ENCODE results near the gene SUFU. TPM values are rescaled to one million over a fixed set of nuclear protein-coding genes. Genes with fewer than 3 reads are reported as not detected.
A peak's percentile ranks its signal among the peaks of the same experiment; 100 is the strongest.

The SUFU gene
- total and polyA plus RNA-seq, 2 donors (not counting 1 experiment from before 2014, with no cell fraction given) = 4.8 to 13.3 TPM

DNA sequence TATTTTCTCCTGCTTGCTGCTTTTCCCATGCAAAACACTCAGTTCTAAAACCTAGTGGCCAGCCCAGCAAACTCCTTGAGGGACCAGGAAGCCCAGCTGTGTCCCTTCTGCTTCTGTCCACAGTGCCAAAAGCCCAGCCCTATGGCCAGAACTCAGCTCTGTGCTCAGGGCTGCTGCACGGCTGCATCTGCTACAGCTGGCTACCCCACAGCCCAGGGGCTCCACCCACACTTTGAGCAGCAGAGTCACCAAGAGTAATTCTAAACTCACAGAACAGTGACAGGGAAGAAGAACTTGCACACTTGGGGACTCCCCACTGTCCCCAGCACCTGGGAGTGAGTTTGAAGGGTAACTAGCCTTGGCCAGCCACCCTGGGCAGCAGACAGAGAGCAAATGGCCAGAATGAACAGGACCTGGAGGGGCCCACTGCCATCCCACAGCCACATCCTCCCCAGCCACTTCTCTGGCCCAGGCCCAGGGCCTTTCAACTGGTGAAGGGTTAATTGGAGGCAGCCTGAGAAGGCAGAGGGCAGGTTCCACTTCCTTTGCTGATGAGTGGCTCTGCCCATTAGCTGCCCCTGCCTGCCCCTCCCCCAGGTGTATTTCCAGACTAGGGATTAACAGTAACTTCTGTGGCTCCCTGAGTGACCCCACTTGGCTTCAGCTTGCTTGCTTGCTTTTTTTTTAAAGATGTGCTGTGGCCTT lies 112.4 kb downstream of the SUFU start:
- H3K27me3 Mint-ChIP-seq = no peaks in the 10 kb centered on the region
- no peak for TF ChIP-seq EZH2 (IDR thresholded peaks at IDR 0.05; ENCODE audit: borderline replicate concordance, insufficient read depth, low read depth, low read length, poor library complexity, severe bottlenecking)
- TF ChIP-seq CTCF (IDR thresholded peaks at IDR 0.05) = no peak
- no peaks in the 10 kb centered on the region for H3K27me3 ChIP-seq (replicated peaks in 1 of 4; ENCODE audit: control extremely low read depth in 1 of 4, control insufficient read depth in 3 of 4, insufficient read depth in 4 of 4, low read length in 3 of 4)
- no peak overlapping the region for H3K4me3 ChIP-seq (ENCODE audit: control extremely low read depth in 1 of 5, extremely low read depth in 1 of 5, insufficient read depth in 1 of 5, low read depth in 2 of 5, low read length in 4 of 5)
- no peak overlapping the region for H3K4me3 Mint-ChIP-seq
- WGBS (ENCODE audit: insufficient coverage) = 0% methylated on average over 1 of the region's 1 CpG
- intact Hi-C loops (cut with micrococcal nuclease) = no loop called here
- no peak overlapping the region for H3K9ac ChIP-seq (ENCODE audit: low read length)
- no peak for DNase-seq
- no peak for ATAC-seq (ENCODE audit: low read depth)
- no peaks in the 10 kb centered on the region for H3K9me3 ChIP-seq (ENCODE audit: control extremely low read depth in 1 of 3, control insufficient read depth in 2 of 3, insufficient read depth in 1 of 3, low read length in 2 of 3)
- H3K79me2 ChIP-seq (ENCODE audit: control insufficient read depth, insufficient read depth, low read length) = no peaks in the 10 kb centered on the region
- H3K27ac Mint-ChIP-seq = peak overlapping the region; percentile 3
- CTCF ChIA-PET = no interaction called here
- H3K4me2 ChIP-seq (replicated peaks; ENCODE audit: low read depth, low read length, poor library complexity, severe bottlenecking) = no peak overlapping the region
- no peaks in the 10 kb centered on the region for H3K9me3 Mint-ChIP-seq (ENCODE audit: insufficient read depth)
- peaks cover 2 to 25% of the 10 kb centered on the region in 2 experiments for H3K36me3 ChIP-seq (replicated peaks in 1 of 2; ENCODE audit: control extremely low read depth in 1 of 2, control insufficient read depth in 1 of 2, extremely low read depth in 1 of 2, insufficient read depth in 2 of 2, low read length in 1 of 2)
- POLR2A ChIA-PET = no interaction called here
- no peak overlapping the region for H3K27ac ChIP-seq (ENCODE audit: low read length in 2 of 2)
- H3K4me1 Mint-ChIP-seq = peaks cover 17% of the 10 kb centered on the region
- H3K4me1 ChIP-seq (ENCODE audit: control insufficient read depth in 2 of 2, insufficient read depth in 2 of 2, low read length in 2 of 2) = peaks cover 0 to 23% of the 10 kb centered on the region in 2 donors
- no peak overlapping the region for H2AFZ ChIP-seq (ENCODE audit: insufficient read depth, low read depth, low read length, poor library complexity, severe bottlenecking)
- no peaks in the 10 kb centered on the region for H4K20me1 ChIP-seq (ENCODE audit: control insufficient read depth, insufficient read depth, low read length, poor library complexity, severe bottlenecking)

DNA sequence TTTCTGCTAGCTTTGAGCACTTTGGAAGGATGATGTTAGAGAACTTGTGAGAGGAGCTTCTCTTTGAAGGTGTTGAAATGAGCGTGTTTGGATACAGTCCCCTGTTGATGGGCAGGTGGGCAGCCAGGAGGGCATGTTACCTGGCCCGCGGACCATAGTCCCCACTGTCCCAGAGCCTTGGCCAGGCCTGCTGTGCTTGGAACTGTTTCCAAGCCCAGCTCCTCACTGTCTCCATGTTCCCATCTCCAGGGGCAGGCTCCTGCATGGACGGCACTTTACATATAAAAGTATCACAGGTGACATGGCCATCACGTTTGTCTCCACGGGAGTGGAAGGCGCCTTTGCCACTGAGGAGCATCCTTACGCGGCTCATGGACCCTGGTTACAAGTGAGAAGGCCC lies 113.3 kb downstream of the SUFU start:
- Mint-ChIP-seq H3K27me3 (no peaks in the 10 kb centered on the region), H3K4me3 (no peak overlapping the region), H3K27ac (peak overlapping the region; percentile 20), H3K9me3 (ENCODE audit: insufficient read depth) (no peaks in the 10 kb centered on the region), H3K4me1 (peaks cover 17% of the 10 kb centered on the region)
- no peaks in the 10 kb centered on the region for H3K27me3 ChIP-seq (replicated peaks in 1 of 4; ENCODE audit: control extremely low read depth in 1 of 4, control insufficient read depth in 3 of 4, insufficient read depth in 4 of 4, low read length in 3 of 4)
- H3K4me1 ChIP-seq (ENCODE audit: control insufficient read depth in 2 of 2, insufficient read depth in 2 of 2, low read length in 2 of 2) = peaks cover 0 to 23% of the 10 kb centered on the region in 2 donors
- no peak for DNase-seq
- H3K79me2 ChIP-seq (ENCODE audit: control insufficient read depth, insufficient read depth, low read length) = no peaks in the 10 kb centered on the region
- ATAC-seq (ENCODE audit: low read depth) = no peak
- intact Hi-C loops (cut with micrococcal nuclease) = no loop called here
- H4K20me1 ChIP-seq (ENCODE audit: control insufficient read depth, insufficient read depth, low read length, poor library complexity, severe bottlenecking) = no peaks in the 10 kb centered on the region
- no peak for TF ChIP-seq EZH2 (IDR thresholded peaks at IDR 0.05; ENCODE audit: borderline replicate concordance, insufficient read depth, low read depth, low read length, poor library complexity, severe bottlenecking)
- no peak for TF ChIP-seq CTCF (IDR thresholded peaks at IDR 0.05)
- H3K36me3 ChIP-seq (replicated peaks in 1 of 2; ENCODE audit: control extremely low read depth in 1 of 2, control insufficient read depth in 1 of 2, extremely low read depth in 1 of 2, insufficient read depth in 2 of 2, low read length in 1 of 2) = peaks cover 2 to 25% of the 10 kb centered on the region in 2 experiments
- H2AFZ ChIP-seq (ENCODE audit: insufficient read depth, low read depth, low read length, poor library complexity, severe bottlenecking) = no peak overlapping the region
- H3K4me2 ChIP-seq (replicated peaks; ENCODE audit: low read depth, low read length, poor library complexity, severe bottlenecking) = no peak overlapping the region
- no peak overlapping the region for H3K9ac ChIP-seq (ENCODE audit: low read length)
- ChIA-PET POLR2A (no interaction called here), CTCF (no interaction called here)
- WGBS (ENCODE audit: insufficient coverage) = 96% methylated on average over 9 of the region's 9 CpGs
- H3K9me3 ChIP-seq (ENCODE audit: control extremely low read depth in 1 of 3, control insufficient read depth in 2 of 3, insufficient read depth in 1 of 3, low read length in 2 of 3) = no peaks in the 10 kb centered on the region
- H3K27ac ChIP-seq (ENCODE audit: low read length in 2 of 2) = no peak overlapping the region
- no peak overlapping the region for H3K4me3 ChIP-seq (ENCODE audit: control extremely low read depth in 1 of 5, extremely low read depth in 1 of 5, insufficient read depth in 1 of 5, low read depth in 2 of 5, low read length in 4 of 5)

Data from B cell (primary cell).